Panc1 (cell line): ENCODE measurements around the gene ZNF784. TPM values are rescaled to one million over a fixed set of nuclear protein-coding genes. Genes with fewer than 3 reads are reported as not detected.

ENCODE experiments used
- ATAC-seq: fragments of 200-7000 bp; cut with Tn5 transposase; 2 replicates; pipeline ENCODE4 v1.9.1; 2020; ENCODE audit warnings: mild to moderate bottlenecking, moderate library complexity
- BruUV-seq: library from RNA; stranded (reverse); fragments of 400-500 nt; replicated peaks from 2 replicates; lab custom pipeline; 2021; lab: Mats Ljungman, UMichigan
- CTCF ChIA-PET: fragments of 300-600 bp; sonication (Branson Sonifier 250); formaldehyde crosslinking; loops from one replicate; lab custom pipeline; 2022; ENCODE audit warnings: antibody characterized with exemption; lab: Charles Lee
- POLR2A ChIA-PET: fragments of 300-600 bp; sonication (Branson Sonifier 250); formaldehyde crosslinking; loops from one replicate; lab custom pipeline; 2022; ENCODE audit warnings: antibody characterized with exemption; lab: Charles Lee
- DNase-seq: peaks from one replicate; pipeline ENCODE4 v3.0.0-alpha.2; 2010; ENCODE audit warnings: low read depth, low spot score
- H3K27ac ChIP-seq: 2 replicates; pipeline ENCODE4 v1.5.1; 2011; ENCODE audit warnings: mild to moderate bottlenecking, low read length, inconsistent platforms
- H3K27me3 ChIP-seq: fragments of 200-500 bp; sonication (Bioruptor generic); 2 replicates; pipeline ENCODE4 v1.6.0; 2014; ENCODE audit warnings: low read length, inconsistent platforms; ENCODE audit not compliant: control insufficient read depth, insufficient read depth
- H3K36me3 ChIP-seq: fragments of 200-500 bp; sonication (Bioruptor generic); 2 replicates; pipeline ENCODE4 v1.5.1; 2014; ENCODE audit warnings: inconsistent platforms, mild to moderate bottlenecking, low read length, moderate library complexity; ENCODE audit not compliant: control insufficient read depth, insufficient read depth
- H3K4me1 ChIP-seq: 2 replicates; pipeline ENCODE4 v1.5.1; 2011; ENCODE audit warnings: inconsistent platforms, mild to moderate bottlenecking, low read length, moderate library complexity; ENCODE audit not compliant: control insufficient read depth, insufficient read depth
- H3K4me3 ChIP-seq, 2 experiments: 2 replicates each; pipeline ENCODE4 v1.5.1; 2011 to 2012; ENCODE audit warnings: low read depth in 2 of 2, low read length in 2 of 2, mild to moderate bottlenecking in 2 of 2, inconsistent platforms in 1 of 2, moderate library complexity in 1 of 2
- H3K9me3 ChIP-seq: fragments of 200-500 bp; sonication (Bioruptor generic); 2 replicates; pipeline ENCODE4 v1.5.1; 2014; ENCODE audit warnings: low read depth, mild to moderate bottlenecking, inconsistent platforms, low read length, moderate library complexity; ENCODE audit not compliant: control insufficient read depth, insufficient read depth
- POLR2AphosphoS5 ChIP-seq: IDR thresholded peaks from 2 replicates; pipeline ENCODE4 v1.6.1; 2012; ENCODE audit warnings: mild to moderate bottlenecking, low read depth, low read length, moderate library complexity
- SIN3A ChIP-seq: IDR thresholded peaks from 2 replicates; pipeline ENCODE4 v1.6.1; 2012; ENCODE audit warnings: low read depth, mild to moderate bottlenecking, low read length, moderate library complexity, borderline replicate concordance; ENCODE audit not compliant: insufficient read depth
- TCF7L2 ChIP-seq: IDR thresholded peaks from 2 replicates; pipeline ENCODE4 v1.6.1; 2011; ENCODE audit warnings: mild to moderate bottlenecking, low read depth, low read length, inconsistent platforms
- in situ Hi-C: cut with HindIII; loops from 2 replicates; pipeline ENCODE4 v1.10.0; 2016; ENCODE audit warnings: low sequenced_read_pairs, low pct_unique_long_range_greater_than_20kb
- intact Hi-C: fragments of 100-400 bp; cut with micrococcal nuclease; formaldehyde crosslinking; loops from one replicate; pipeline ENCODE4 v1.10.0; 2022; ENCODE audit not compliant: unreplicated experiment
- total RNA-seq: library from RNA; stranded (reverse); gene quantifications from one replicate; pipeline ENCODE4 v1.2.1, GENCODE V29; 2021; ENCODE audit not compliant: unreplicated experiment
- TF ChIP-seq, protein P1 (sequence below): fragments of 450-650 bp; IDR thresholded peaks from 2 replicates; pipeline ENCODE4 v1.5.1; 2017; ENCODE audit warnings: mild to moderate bottlenecking
- TF ChIP-seq, protein P2 (sequence below), 2 experiments: IDR thresholded peaks; 2 replicates each; pipeline ENCODE4 v1.6.1; 2011 to 2012; ENCODE audit warnings: low read depth in 2 of 2, control low read depth in 1 of 2, low read length in 1 of 2, mild to moderate bottlenecking in 1 of 2, moderate library complexity in 1 of 2; ENCODE audit not compliant: insufficient read depth in 1 of 2

The ZNF784 gene
- total RNA-seq, 1 experiment from 2014 or later = 8.9 TPM

- Histone ChIP-seq H3K9me3 (no peaks in the 10 kb centered on the region), H3K36me3 (no peaks in the 10 kb centered on the region), H3K27me3 (no peaks in the 10 kb centered on the region), H3K27ac (no peak overlapping the region), H3K4me3 (no peak overlapping the region), H3K4me1 (no peaks in the 10 kb centered on the region)
- no TSS peak for BruUV-seq
- POLR2A ChIA-PET = no interaction called here
- ATAC-seq (no peak), DNase-seq (no peak)
- in situ Hi-C loops = no loop called here
- intact Hi-C loops = no loop called here
- CTCF ChIA-PET = interaction anchor here (0.6 kb wide), 1 partner anchor 12 kb away, joined by 3 read pairs; the partner anchor contains the start of gene ZNF865
- TF ChIP-seq POLR2AphosphoS5 = no peak
- TF ChIP-seq, protein P1, sequence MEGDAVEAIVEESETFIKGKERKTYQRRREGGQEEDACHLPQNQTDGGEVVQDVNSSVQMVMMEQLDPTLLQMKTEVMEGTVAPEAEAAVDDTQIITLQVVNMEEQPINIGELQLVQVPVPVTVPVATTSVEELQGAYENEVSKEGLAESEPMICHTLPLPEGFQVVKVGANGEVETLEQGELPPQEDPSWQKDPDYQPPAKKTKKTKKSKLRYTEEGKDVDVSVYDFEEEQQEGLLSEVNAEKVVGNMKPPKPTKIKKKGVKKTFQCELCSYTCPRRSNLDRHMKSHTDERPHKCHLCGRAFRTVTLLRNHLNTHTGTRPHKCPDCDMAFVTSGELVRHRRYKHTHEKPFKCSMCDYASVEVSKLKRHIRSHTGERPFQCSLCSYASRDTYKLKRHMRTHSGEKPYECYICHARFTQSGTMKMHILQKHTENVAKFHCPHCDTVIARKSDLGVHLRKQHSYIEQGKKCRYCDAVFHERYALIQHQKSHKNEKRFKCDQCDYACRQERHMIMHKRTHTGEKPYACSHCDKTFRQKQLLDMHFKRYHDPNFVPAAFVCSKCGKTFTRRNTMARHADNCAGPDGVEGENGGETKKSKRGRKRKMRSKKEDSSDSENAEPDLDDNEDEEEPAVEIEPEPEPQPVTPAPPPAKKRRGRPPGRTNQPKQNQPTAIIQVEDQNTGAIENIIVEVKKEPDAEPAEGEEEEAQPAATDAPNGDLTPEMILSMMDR = no peak
- no peak for TF ChIP-seq TCF7L2
- no peak for TF ChIP-seq SIN3A
- TF ChIP-seq, protein P2, sequence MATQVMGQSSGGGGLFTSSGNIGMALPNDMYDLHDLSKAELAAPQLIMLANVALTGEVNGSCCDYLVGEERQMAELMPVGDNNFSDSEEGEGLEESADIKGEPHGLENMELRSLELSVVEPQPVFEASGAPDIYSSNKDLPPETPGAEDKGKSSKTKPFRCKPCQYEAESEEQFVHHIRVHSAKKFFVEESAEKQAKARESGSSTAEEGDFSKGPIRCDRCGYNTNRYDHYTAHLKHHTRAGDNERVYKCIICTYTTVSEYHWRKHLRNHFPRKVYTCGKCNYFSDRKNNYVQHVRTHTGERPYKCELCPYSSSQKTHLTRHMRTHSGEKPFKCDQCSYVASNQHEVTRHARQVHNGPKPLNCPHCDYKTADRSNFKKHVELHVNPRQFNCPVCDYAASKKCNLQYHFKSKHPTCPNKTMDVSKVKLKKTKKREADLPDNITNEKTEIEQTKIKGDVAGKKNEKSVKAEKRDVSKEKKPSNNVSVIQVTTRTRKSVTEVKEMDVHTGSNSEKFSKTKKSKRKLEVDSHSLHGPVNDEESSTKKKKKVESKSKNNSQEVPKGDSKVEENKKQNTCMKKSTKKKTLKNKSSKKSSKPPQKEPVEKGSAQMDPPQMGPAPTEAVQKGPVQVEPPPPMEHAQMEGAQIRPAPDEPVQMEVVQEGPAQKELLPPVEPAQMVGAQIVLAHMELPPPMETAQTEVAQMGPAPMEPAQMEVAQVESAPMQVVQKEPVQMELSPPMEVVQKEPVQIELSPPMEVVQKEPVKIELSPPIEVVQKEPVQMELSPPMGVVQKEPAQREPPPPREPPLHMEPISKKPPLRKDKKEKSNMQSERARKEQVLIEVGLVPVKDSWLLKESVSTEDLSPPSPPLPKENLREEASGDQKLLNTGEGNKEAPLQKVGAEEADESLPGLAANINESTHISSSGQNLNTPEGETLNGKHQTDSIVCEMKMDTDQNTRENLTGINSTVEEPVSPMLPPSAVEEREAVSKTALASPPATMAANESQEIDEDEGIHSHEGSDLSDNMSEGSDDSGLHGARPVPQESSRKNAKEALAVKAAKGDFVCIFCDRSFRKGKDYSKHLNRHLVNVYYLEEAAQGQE (IDR thresholded peaks at IDR 0.05; ENCODE audit: insufficient read depth in 1 of 2, low read depth in 2 of 2, low read length in 1 of 2) = no peak
Observed at GRCh38 chr19:55617426-55617825, 6.9 kb downstream of the ZNF784 start.

DNA sequence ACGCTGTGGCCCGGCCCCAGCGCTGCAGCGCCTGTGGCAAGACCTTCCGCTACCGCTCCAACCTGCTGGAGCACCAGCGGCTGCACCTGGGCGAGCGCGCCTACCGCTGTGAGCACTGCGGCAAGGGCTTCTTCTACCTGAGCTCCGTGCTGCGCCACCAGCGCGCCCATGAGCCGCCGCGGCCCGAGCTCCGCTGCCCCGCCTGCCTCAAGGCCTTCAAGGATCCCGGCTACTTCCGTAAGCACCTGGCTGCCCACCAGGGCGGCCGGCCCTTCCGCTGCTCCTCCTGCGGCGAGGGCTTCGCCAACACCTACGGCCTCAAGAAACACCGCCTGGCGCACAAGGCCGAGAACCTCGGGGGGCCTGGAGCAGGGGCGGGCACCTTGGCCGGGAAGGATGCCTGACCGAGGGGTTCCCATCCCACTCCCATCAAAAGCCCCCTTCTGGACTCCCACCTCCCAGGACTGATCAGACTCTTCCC is 7.9 kb downstream of the ZNF784 start:
- intact Hi-C loops = no loop called here
- Histone ChIP-seq H3K27ac (no peak overlapping the region), H3K36me3 (no peaks in the 10 kb centered on the region), H3K9me3 (no peaks in the 10 kb centered on the region), H3K4me1 (no peaks in the 10 kb centered on the region), H3K4me3 (no peak overlapping the region), H3K27me3 (no peaks in the 10 kb centered on the region)
- ATAC-seq (no peak), DNase-seq (no peak)
- in situ Hi-C loops = no loop called here
- BruUV-seq = no TSS peak
- ChIA-PET POLR2A (no interaction called here), CTCF (no interaction called here)
- TF ChIP-seq POLR2AphosphoS5 (no peak), TCF7L2 (no peak), SIN3A (no peak)
- TF ChIP-seq, protein P1 = no peak
- TF ChIP-seq, protein P2 (IDR thresholded peaks at IDR 0.05; ENCODE audit: insufficient read depth in 1 of 2, low read depth in 2 of 2, low read length in 1 of 2) = no peak
